ENCODE results near the gene SMIM31. TPM values are rescaled to one million over a fixed set of nuclear protein-coding genes. Genes with fewer than 3 reads are reported as not detected.

The SMIM31 gene
- polyA plus RNA-seq, 1 donor (not counting 4 experiments of a cell fraction or from before 2014, with no cell fraction given), result not detected

GRCh38 chr4:164790249-164790648 is 36.3 kb downstream of the SMIM31 start:
- H3K27ac ChIP-seq (ENCODE audit: control insufficient read depth, insufficient read depth, low read length), result no peak overlapping the region
- no peak overlapping the region for H3K4me3 ChIP-seq (ENCODE audit: control insufficient read depth in 2 of 3, extremely low read depth in 1 of 3, insufficient read depth in 2 of 3, low read depth in 1 of 3, low read length in 3 of 3)
- TF ChIP-seq EZH2 (IDR thresholded peaks at IDR 0.05; ENCODE audit: low read length) (no peak), CTCF (optimal IDR thresholded peaks at IDR 0.05 in 1 of 3, IDR thresholded peaks at IDR 0.05 in 1 of 3, conservative IDR thresholded peaks at IDR 0.05 in 1 of 3; ENCODE audit: extremely low read depth in 1 of 3, insufficient read depth in 2 of 3, low read length in 3 of 3) (no peak)
- no peak for DNase-seq (ENCODE audit: low read depth, low spot score)
- no peaks in the 10 kb centered on the region for H3K79me2 ChIP-seq (ENCODE audit: control insufficient read depth, insufficient read depth, low read length)
- H3K27me3 ChIP-seq (ENCODE audit: control insufficient read depth, extremely low read depth, insufficient read depth, low read length), result no peaks in the 10 kb centered on the region
- FAIRE-seq, result no peak
- dilution Hi-C loops (cut with MboI; ENCODE audit: extremely low pct_ligation_motif_present, low sequenced_read_pairs), result no loop called here
- no peaks in the 10 kb centered on the region for H3K36me3 ChIP-seq (ENCODE audit: control insufficient read depth in 2 of 2, extremely low read depth in 1 of 2, insufficient read depth in 2 of 2, low read length in 2 of 2)
- no peak overlapping the region for H2AFZ ChIP-seq (ENCODE audit: control insufficient read depth, low read length)
- H3K9ac ChIP-seq (ENCODE audit: control insufficient read depth, extremely low read depth, insufficient read depth, low read length), result no peak overlapping the region
- H3K4me2 ChIP-seq (ENCODE audit: control insufficient read depth, extremely low read depth, insufficient read depth, low read depth, low read length), result no peak overlapping the region
- no peaks in the 10 kb centered on the region for H3K9me3 ChIP-seq (ENCODE audit: control insufficient read depth, low read depth, low read length)
- H3K4me1 ChIP-seq (ENCODE audit: control insufficient read depth, extremely low read depth, insufficient read depth, low read length), result no peaks in the 10 kb centered on the region
- H3K9me1 ChIP-seq (ENCODE audit: control insufficient read depth, extremely low read depth, insufficient read depth, low read length), result no peaks in the 10 kb centered on the region
- H4K20me1 ChIP-seq (ENCODE audit: control insufficient read depth, extremely low read depth, insufficient read depth, low read length), result no peaks in the 10 kb centered on the region

- dilution Hi-C loops (cut with MboI; ENCODE audit: extremely low pct_ligation_motif_present, low sequenced_read_pairs), result no loop called here
- no peak for FAIRE-seq
- no peak overlapping the region for H3K9ac ChIP-seq (ENCODE audit: control insufficient read depth, extremely low read depth, insufficient read depth, low read length)
Observed at GRCh38 chr4:164799410-164799809, 45.5 kb downstream of the SMIM31 start.

More at GRCh38 chr4:164799410-164799809, 45.5 kb downstream of the SMIM31 start:
- H3K79me2 ChIP-seq (ENCODE audit: control insufficient read depth, insufficient read depth, low read length), result no peaks in the 10 kb centered on the region
- no peak for DNase-seq (ENCODE audit: low read depth, low spot score)
- TF ChIP-seq CTCF (optimal IDR thresholded peaks at IDR 0.05 in 1 of 3, IDR thresholded peaks at IDR 0.05 in 1 of 3, conservative IDR thresholded peaks at IDR 0.05 in 1 of 3; ENCODE audit: extremely low read depth in 1 of 3, insufficient read depth in 2 of 3, low read length in 3 of 3), result no peak
- no peak for TF ChIP-seq EZH2 (IDR thresholded peaks at IDR 0.05; ENCODE audit: low read length)
- H3K36me3 ChIP-seq (ENCODE audit: control insufficient read depth in 2 of 2, extremely low read depth in 1 of 2, insufficient read depth in 2 of 2, low read length in 2 of 2), result no peaks in the 10 kb centered on the region
- H2AFZ ChIP-seq (ENCODE audit: control insufficient read depth, low read length), result no peak overlapping the region
- no peaks in the 10 kb centered on the region for H3K27me3 ChIP-seq (ENCODE audit: control insufficient read depth, extremely low read depth, insufficient read depth, low read length)
- H3K4me3 ChIP-seq (ENCODE audit: control insufficient read depth in 2 of 3, extremely low read depth in 1 of 3, insufficient read depth in 2 of 3, low read depth in 1 of 3, low read length in 3 of 3), result no peak overlapping the region
- H4K20me1 ChIP-seq (ENCODE audit: control insufficient read depth, extremely low read depth, insufficient read depth, low read length), result no peaks in the 10 kb centered on the region
- no peaks in the 10 kb centered on the region for H3K9me3 ChIP-seq (ENCODE audit: control insufficient read depth, low read depth, low read length)
- no peaks in the 10 kb centered on the region for H3K4me1 ChIP-seq (ENCODE audit: control insufficient read depth, extremely low read depth, insufficient read depth, low read length)
- no peak overlapping the region for H3K4me2 ChIP-seq (ENCODE audit: control insufficient read depth, extremely low read depth, insufficient read depth, low read depth, low read length)
- H3K27ac ChIP-seq (ENCODE audit: control insufficient read depth, insufficient read depth, low read length), result no peak overlapping the region
- no peaks in the 10 kb centered on the region for H3K9me1 ChIP-seq (ENCODE audit: control insufficient read depth, extremely low read depth, insufficient read depth, low read length)

Measured in keratinocyte (primary cell).